NCI-H82 (cell line): ENCODE data around the gene UCN2.
"Not testable (repeated sequence)": the region's sequence is repeated elsewhere in the genome, so short reads cannot be mapped to it uniquely, and the experiment has no call there.

Experiments used
- DNase-seq: peaks from one replicate; lab custom pipeline; 2025; lab: John Stamatoyannopoulos, UW

The UCN2 gene

GRCh38 chr3:48536116-48536515 lies 27.5 kb downstream of the UCN2 start:
- DNase-seq = no peak

GRCh38 chr3:48535578-48535977 lies 28.0 kb downstream of the UCN2 start:
- no peak for DNase-seq

GRCh38 chr3:48532977-48533337 lies 30.6 kb downstream of the UCN2 start:
- no peak for DNase-seq

GRCh38 chr3:48532271-48532976 lies 31.2 kb downstream of the UCN2 start:
- no peak for DNase-seq

- DNase-seq = not testable (repeated sequence)
These were observed 32.9 kb downstream of the UCN2 start for GRCh38 chr3:48530701-48531100.

- DNase-seq = no peak
These were observed 34.8 kb downstream of the UCN2 start for GRCh38 chr3:48528754-48529153.

- no peak for DNase-seq
These were observed 35.5 kb downstream of the UCN2 start for GRCh38 chr3:48528048-48528447.

- DNase-seq = no peak
These were observed 38.6 kb downstream of the UCN2 start for GRCh38 chr3:48524970-48525369.

GRCh38 chr3:48521635-48522034 lies 41.9 kb downstream of the UCN2 start:
- no peak for DNase-seq

GRCh38 chr3:48519277-48519643 lies 44.3 kb downstream of the UCN2 start:
- DNase-seq = no peak

- DNase-seq = no peak
These were observed 44.8 kb downstream of the UCN2 start for GRCh38 chr3:48518638-48519276.

- no peak for DNase-seq
These were observed 45.5 kb downstream of the UCN2 start for GRCh38 chr3:48518069-48518468.

GRCh38 chr3:48516571-48516970 lies 47.0 kb downstream of the UCN2 start:
- DNase-seq = no peak

- no peak for DNase-seq
These were observed 49.0 kb downstream of the UCN2 start for GRCh38 chr3:48514431-48515227.
